ENCODE measurements around the gene MBOAT7.

DNA sequence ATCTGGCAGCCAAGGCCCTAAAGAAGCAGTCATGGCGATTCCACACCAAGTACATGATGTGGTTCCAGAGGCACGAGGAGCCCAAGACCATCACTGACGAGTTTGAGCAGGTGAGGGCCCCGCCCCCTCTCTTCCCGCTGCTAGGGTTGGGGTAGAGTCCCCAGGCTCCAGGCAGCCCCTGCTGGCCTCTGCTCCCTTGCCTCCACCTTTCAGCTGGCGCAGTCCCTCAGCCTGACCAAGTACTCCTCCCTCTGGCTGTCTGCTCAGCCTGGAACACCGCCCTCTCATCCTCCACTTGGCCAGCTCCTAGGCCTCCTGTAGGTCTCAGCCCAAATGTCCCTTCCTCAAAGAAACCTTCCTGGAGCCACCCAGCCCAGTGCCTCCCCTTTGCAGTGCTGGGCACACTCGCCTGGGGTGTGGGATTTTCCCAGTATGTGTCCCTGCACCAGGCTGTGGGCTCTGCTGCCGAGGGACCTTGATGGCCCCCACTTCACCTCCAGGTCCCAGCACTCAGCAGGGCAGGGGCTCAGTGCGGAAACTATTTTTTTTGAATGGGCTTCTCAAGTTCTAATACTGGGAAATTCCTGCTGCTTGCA is 35.6 kb downstream of the MBOAT7 start:
- TF ChIP-seq RAD21 (IDR thresholded peaks at IDR 0.05) (no peak), TAF1 (conservative IDR thresholded peaks at IDR 0.05) (no peak), HNF4A (conservative IDR thresholded peaks at IDR 0.05) (no peak), YY1 (IDR thresholded peaks at IDR 0.05) (no peak), GABPA (IDR thresholded peaks at IDR 0.05 in 1 of 2, conservative IDR thresholded peaks at IDR 0.05 in 1 of 2) (no peak), JUND (IDR thresholded peaks at IDR 0.05) (no peak), HNF4G (IDR thresholded peaks at IDR 0.05) (no peak), NR2F2 (IDR thresholded peaks at IDR 0.05) (no peak), FOXA2 (IDR thresholded peaks at IDR 0.05) (no peak), ZBTB33 (IDR thresholded peaks at IDR 0.05) (no peak), FOXA1 (IDR thresholded peaks at IDR 0.05) (no peak)
- TF ChIP-seq, protein P1, sequence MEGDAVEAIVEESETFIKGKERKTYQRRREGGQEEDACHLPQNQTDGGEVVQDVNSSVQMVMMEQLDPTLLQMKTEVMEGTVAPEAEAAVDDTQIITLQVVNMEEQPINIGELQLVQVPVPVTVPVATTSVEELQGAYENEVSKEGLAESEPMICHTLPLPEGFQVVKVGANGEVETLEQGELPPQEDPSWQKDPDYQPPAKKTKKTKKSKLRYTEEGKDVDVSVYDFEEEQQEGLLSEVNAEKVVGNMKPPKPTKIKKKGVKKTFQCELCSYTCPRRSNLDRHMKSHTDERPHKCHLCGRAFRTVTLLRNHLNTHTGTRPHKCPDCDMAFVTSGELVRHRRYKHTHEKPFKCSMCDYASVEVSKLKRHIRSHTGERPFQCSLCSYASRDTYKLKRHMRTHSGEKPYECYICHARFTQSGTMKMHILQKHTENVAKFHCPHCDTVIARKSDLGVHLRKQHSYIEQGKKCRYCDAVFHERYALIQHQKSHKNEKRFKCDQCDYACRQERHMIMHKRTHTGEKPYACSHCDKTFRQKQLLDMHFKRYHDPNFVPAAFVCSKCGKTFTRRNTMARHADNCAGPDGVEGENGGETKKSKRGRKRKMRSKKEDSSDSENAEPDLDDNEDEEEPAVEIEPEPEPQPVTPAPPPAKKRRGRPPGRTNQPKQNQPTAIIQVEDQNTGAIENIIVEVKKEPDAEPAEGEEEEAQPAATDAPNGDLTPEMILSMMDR (IDR thresholded peaks at IDR 0.05; ENCODE audit: low read depth, low read length, missing input control): no peak
- TF ChIP-seq, protein P2, sequence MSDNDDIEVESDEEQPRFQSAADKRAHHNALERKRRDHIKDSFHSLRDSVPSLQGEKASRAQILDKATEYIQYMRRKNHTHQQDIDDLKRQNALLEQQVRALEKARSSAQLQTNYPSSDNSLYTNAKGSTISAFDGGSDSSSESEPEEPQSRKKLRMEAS (IDR thresholded peaks at IDR 0.05): no peak
- TF ChIP-seq, protein P3, sequence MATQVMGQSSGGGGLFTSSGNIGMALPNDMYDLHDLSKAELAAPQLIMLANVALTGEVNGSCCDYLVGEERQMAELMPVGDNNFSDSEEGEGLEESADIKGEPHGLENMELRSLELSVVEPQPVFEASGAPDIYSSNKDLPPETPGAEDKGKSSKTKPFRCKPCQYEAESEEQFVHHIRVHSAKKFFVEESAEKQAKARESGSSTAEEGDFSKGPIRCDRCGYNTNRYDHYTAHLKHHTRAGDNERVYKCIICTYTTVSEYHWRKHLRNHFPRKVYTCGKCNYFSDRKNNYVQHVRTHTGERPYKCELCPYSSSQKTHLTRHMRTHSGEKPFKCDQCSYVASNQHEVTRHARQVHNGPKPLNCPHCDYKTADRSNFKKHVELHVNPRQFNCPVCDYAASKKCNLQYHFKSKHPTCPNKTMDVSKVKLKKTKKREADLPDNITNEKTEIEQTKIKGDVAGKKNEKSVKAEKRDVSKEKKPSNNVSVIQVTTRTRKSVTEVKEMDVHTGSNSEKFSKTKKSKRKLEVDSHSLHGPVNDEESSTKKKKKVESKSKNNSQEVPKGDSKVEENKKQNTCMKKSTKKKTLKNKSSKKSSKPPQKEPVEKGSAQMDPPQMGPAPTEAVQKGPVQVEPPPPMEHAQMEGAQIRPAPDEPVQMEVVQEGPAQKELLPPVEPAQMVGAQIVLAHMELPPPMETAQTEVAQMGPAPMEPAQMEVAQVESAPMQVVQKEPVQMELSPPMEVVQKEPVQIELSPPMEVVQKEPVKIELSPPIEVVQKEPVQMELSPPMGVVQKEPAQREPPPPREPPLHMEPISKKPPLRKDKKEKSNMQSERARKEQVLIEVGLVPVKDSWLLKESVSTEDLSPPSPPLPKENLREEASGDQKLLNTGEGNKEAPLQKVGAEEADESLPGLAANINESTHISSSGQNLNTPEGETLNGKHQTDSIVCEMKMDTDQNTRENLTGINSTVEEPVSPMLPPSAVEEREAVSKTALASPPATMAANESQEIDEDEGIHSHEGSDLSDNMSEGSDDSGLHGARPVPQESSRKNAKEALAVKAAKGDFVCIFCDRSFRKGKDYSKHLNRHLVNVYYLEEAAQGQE (IDR thresholded peaks at IDR 0.05): no peak
